Left renal pelvis (tissue), 4 donors: Measurements from ENCODE around the gene GNAQ. TPM values are rescaled to one million over a fixed set of nuclear protein-coding genes. Genes with fewer than 3 reads are reported as not detected.

ENCODE experiments used
- DNase-seq, 4 donors: peaks; one replicate each; pipeline ENCODE4 v3.0.0-alpha.2; 2013; ENCODE audit warnings: low read depth in 4 of 4, low spot score in 3 of 4
- polyA plus RNA-seq, 4 donors: library from polyadenylated mRNA; unstranded; fragments of 120-200 nt; gene quantifications; one replicate each; pipeline ENCODE4 v1.2.1, GENCODE V29; 2013; ENCODE audit not compliant: insufficient read length in 4 of 4

The GNAQ gene
- polyA plus RNA-seq, 4 donors, result 60.6 to 75.1 (median 62.3) TPM

DNA sequence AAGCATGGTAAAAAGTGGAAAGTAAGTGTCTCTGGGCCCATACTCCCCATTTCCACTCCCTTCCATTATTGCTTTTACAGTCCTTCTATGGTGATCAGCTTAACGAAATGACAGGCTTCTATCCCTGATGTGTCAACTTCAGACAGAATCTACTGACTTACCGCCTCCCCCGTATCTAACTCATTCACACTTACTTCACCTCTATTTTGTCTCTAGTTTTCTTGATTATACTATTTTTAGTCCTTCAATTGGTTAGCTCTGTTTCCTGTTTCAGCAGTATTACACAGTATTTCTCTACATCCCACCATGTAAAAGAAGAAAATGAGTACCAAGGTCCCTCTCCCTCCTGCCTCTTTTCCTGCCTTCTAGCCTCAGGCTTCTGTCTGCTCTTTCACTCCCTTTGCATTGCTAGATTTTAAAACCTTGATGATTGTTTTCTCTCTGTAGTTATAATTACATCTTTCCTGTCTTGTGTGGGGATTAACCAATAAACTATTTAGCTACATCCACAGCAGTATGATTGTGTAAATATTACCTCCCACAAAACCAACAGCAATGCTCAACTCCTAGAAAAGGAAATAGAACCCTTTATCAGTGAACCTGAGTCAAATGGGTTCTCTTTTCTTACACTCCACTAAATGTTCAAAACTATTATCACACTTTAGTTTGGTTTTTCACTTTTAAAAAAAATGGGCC, 53.4 kb downstream of the GNAQ start:
- no peak for DNase-seq

DNA sequence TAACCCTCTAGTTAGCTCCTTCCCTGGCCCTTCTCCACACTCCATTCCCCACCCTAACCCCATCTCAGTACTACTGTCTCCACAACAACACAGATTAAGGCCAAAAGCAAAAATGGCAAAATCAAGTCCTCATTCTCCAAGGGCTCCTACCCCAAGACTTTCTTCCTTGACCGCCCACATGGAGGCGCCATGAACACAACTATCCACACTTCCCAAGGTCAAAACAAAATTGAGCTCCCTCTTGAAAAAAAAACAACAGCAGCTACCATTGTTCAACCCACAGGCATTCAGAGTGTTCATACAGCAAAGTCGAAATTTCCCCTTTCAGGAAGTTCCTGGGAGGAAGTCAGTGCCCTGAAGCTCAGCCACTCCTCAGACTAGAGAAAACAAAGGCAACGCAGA, 54.4 kb downstream of the GNAQ start:
- DNase-seq, result no peak

DNA sequence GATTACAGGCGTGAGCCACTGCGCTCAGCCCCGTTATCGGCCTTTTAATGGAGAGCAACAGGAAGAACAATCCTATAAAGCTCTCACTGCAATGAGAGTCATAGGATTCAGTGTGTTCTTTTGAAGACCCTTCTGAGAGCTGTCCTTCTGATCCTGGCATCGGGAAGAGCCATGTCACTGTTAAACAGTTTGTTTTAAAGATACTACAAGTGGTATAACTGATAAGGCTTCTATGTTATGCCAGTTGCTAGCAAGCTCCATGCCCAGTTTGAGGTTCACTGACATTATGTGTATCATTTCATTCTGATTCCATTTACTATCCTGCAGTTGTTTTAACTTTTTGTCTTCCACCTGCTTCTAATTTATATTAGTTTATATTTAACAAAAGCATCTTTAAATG, 55.8 kb downstream of the GNAQ start:
- DNase-seq, result no peak

DNA sequence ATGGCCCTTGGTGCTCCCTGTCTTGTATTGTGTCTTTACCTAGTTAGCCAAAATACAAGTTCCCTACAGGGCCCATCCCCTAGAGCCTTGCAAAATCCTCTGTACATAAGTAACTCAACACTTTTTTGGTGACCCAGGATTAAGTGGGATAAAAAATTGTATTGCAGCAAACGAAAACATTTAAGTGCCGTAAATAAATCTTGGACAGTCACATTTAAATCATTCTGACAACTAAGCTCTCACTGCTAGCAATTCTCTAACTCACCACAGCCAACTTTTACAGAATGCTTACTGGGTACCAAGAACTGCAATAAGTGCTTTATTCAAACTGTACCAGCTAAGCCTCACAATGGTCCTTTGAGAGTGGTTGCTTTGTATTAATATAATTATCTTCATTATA, 56.6 kb downstream of the GNAQ start:
- no peak for DNase-seq

DNA sequence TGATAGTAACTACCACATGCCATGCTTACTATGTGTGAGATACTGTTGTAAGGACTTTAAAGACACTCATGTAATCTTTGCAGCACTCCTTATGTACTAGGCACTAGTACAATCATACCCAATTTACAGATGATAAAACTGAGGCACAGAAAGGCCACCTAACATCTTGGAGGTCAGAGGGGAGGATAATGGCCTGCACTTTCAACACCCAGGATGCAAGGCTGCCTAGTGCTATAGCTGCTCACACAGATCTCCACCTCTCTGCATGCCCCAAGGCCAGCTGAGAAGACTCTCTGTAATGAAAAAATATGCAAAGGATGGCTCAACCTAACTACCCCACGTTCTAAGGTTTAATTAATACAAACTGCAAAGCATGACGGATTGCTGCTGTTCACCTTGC, 57.2 kb downstream of the GNAQ start:
- DNase-seq, result no peak

DNA sequence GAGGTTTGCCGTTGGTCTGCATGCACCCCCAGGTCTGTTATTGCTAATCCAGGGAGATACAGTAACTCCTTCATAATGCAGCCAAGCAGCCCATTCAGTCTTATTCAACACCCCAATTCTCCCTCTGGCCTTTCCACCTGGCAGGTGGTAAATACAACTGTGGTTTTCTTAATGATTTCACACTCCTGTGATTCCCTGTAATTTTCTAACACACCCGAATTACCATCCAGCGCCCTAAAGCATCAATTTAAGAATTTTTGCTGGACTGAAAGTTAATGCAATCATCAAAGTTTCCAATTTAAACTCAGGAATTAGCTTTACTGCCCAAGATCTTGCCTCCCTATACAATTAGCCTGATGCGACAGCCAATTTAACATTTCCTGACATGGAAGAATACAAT, 62.5 kb downstream of the GNAQ start:
- no peak for DNase-seq

DNA sequence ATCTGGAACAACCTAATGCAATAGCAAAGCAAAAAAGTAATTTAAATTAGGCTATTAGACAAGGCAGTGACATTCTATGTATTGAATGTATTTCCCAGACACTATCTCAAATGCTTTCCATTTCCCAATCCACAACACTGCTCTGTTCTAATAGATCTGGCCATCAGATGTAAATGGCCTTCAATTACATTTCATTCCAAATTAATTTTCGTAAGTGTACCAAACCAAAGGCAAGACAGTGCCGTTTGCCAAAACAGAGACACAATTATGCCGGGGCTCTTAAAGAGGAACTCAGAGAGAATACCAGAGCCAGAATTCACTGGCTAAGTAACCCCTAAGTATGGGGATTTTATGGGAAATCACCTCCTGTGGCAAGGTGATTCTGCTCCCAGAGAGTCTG, 63.1 kb downstream of the GNAQ start:
- no peak for DNase-seq

DNA sequence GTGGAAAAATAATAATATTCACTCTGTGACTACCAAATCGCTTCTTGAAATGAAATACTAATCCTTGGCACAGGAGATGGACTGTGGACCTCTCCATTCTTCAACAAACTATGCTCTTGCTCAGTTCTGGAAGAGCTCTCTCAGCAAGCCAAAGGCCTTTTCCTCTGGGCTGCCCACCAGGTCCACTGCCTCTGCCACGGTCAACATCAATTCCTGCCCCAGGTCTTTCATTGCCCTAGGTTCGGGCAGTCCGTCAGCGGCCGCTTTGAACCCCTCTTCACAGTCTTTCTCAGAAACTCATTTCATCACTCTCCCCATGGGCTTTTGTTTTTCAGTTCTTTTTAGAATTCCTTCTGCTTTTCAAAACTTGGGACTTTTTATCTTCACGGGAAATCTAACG, 64.9 kb downstream of the GNAQ start:
- no peak for DNase-seq

DNA sequence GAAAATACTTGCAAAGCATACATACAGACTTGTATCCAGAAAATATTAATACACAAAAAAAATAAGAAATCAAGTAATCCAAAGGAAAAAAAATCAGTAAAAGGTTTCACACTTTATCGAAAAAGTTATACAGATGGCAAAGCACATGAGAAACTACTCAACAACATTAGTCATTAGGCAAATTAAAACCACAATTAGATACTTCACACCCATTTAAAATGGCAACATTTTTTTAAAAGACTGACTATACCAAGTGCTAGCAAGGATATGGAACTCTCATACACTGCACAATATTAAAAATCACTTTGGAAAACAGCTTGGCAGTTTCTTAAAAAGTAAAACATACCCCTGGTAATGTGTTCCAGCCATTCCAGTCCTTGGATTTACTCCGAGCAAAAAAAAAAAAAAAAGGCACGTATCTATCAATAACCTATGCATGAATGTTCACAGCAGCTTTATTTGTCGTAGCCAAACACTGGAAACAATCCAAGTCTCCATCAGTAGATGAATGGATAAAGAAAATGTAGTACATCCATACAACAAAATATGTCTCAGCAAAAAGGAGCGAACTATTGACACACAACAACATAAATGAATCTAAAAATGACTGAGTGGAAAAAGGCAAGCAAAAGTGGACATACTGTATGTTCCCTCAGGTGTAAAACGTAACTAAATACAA, 66.0 kb downstream of the GNAQ start:
- DNase-seq, result no peak

DNA sequence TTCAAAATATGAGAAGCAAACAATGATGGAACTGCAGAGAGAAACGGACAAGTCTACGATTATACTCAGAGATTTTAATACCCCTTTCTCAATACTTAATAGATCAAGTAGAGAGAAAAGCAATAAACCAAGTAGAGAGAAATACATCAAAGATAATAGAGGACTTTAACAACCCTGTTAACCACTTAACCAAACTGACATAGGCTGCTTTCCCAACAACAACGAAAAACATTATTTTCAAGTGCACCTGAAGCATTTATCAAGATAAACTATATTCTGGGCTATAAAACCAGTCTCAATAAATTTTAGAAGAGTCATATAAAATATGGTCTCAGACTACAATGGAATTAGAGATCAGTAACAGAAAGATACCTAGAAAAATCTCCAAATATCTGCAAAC, 67.4 kb downstream of the GNAQ start:
- no peak for DNase-seq

DNA sequence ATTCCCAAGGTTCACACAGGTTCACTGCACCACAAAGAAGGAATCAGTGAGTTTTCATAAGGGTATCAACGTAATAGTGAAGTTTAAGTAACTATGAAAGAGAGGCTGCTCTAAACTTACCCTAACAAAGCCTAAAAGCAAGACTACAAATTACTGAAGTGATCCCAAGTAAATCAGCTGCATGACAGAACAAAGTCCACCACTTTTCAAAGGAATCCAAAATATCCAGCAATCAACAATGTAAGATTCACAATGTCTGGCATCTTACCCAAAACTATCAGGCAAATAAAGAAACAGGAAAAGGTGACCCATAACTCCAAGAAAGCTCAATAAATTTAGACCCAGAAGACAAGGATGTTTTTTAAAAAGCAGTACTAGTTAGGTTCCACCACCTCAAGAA, 70.1 kb downstream of the GNAQ start:
- no peak for DNase-seq

DNA sequence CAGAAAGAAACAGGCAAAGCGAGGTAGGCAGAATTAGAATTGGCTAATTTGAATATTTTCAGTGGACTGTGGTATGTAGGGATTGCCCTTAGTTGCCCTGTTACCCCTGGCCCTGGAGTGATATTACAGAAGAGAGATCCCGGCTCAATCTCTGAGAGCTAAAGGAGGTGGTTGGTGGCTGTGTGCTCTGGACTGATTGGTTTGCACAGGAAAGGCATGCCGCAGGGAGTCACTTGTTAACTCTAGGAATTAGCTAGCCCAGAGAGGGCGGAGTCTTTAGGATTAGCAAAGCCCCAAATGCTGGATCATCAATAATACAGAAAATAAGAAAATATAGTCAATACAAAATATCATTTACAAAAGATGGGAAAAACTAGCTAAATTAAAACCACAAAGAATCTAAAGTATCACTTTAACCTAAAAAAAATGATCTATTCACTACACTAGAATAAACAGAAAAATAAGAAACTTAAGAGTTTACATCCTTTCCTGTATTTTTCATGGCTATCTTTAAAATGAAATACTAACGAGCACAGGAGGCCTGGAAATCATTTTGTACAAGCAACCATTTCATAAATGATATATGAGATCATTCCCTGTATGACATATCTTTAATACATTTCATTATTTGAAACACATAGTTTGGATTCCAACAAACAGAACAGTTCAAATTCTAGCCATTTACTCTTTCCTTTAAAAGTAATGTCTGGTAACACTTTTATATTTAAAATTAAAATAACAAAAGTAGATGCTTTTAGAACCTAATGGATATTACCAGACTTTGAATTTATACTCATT, 71.1 kb downstream of the GNAQ start:
- no peak for DNase-seq

DNA sequence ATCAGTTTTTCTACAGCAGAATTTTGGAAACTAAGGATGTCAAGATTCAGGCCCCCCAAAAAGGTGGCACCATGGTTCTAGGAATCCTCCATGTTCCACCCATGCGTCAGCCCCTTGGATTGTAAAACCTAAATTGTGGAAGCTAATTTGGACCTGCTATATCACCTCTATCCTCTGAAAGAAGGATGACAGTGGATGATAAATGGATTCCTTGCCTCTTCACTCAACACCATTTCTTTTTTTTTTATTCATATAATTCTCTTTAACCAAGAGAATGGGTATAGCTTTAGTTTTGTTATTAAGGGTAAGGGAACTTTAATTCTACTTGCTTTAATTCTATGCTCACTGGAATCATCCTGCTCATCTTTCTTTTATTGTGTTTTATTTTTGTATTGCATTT, 71.8 kb downstream of the GNAQ start:
- DNase-seq, result no peak

DNA sequence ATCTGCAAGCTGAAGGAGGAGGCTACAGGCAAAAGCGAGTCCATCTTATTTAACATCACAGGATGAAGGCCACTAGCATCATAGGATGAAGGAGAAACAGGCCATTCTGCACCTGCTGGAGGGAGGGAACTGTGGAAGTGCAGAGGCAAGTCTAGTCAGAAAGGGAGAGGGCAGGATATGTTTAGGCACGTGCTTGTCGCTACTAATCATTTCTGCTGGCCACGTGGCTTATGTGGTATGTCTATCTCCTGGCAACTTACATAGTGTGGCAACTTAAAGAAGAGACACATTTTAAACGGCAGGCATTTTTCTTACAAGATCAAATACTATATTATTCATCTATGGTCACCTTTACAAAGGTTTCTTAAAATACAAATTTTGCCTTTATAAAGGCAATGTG, 74.0 kb downstream of the GNAQ start:
- no peak for DNase-seq

DNA sequence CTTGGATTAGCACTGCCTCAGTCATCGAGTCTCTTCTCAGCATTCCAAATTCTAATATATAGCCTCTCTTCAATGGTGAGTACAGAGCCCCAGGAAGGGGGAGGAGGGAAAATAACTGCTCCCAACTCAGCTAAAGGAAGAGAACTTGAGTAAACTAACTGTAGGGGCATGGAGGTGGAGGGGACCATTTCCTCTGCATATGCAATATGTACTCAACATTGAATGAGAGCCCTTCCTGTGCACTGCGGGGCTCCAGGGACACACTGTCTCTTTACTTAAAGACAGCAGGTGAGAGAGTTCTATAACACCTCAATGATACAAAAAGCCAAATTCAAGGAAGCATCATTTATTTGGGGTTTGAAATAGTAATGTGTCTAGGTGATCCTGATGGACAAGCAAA, 75.1 kb downstream of the GNAQ start:
- DNase-seq, result no peak

DNA sequence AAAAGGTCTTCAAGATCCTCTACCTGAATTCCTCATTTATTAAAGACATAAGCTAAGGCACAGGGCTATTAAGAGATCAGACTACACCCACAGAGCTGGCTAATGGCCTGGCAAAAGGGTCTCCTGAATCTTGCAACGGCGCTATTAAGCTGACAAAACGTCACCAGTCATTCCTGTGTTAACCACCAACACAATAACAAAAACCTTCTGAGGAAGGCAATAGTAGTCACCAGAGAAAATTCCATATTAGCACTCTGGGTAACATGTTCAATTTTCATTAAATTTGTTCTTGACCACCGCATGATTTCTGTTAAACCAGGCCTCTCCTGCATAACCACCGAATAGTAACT, 77.0 kb downstream of the GNAQ start:
- DNase-seq, result no peak

DNA sequence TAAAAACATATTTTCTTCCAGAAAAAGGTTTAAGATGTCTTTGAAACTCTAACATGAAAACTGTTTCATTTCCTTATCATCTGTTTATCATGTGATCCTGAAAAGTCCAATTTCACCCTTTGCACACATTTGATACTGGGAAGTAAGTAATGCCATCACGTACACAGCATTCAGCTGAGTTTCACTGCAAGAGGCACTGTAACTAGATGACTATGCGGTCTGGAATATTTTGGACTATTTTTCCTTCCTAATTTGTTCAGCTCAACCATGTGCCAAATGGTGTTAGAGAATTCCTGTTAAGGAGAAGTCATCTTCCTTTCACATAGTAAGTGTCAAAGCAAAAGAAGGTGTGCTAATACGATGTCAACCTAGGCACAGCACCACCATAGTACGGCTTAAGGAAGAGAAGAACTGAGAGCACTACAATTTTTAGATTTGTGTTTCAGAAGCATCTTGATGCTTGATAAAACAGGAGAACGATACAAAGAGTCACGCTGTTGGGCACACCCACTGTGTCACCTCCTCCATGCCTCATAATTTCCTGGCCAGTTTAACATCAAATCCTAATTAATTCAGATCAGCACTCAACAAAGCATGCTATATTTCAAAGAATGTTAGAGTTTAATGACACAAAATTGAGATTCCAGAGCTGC, 77.5 kb downstream of the GNAQ start:
- DNase-seq, result no peak

DNA sequence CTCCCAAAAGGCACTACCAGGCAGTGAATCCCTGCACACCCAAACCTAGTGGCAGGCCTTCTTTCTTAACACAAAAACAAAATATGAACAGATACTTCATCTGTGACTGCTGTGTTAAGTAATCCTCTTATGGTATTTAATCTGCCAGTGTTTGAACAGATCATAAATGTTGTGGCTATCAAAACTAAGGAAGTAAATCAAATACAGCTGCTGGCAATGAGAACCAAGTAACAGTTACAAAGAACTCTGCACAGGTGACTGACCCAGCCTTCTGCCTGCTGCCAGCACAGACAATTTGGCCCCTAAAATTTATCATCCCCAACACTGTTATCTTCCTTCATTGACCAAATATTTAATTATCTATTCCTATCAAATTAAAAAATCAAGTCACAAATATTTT, 78.0 kb downstream of the GNAQ start:
- no peak for DNase-seq

DNA sequence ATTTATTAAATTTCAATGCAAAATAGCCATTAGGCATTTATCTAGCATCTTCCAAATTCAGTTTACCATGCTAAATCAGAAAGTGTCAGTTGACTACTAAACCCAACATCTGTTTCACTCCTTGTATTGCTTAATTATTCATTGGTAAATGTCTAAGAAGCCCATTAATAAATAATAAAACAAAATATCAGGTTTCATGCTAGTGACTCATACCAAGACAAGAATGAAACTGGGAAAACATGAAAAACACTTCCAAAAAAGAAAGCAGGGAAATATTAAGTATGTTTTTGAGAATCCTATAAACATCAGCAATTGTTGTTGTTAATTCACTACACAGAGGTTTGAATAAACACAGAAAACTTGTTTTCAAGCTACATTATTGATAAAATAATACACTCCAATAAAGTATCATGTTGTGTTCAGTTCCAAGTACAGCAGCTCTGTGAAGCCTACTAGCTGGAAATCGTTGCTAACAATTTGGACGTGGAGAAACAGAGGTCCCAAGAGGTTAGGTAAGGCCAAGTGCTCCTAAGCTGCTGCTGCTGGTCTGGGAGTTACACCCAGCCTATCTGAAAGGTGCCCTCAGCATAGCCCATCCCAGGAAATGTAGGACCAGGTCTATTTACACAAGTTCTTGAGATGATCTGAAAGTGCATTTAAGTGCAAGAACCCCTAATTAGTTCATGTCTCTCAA, 78.8 kb downstream of the GNAQ start:
- DNase-seq, result no peak

DNA sequence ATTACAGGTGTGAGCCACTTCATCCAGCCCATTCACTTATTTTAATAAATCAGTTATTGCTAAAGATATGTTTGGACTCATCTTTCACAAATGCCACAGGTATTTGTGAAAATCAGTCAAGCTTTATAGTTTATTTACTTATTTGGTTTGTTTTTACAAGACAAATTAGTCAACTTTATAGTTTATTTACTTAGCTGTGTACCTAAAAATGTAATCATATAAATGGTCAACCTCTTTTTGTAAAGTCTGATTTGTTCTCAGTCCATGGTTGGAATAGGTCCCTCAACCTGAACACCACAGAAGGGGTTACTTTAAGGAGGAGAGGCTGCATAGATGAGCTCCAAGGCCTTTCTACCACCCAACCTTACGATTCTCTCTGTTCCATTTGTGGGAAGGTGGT, 80.2 kb downstream of the GNAQ start:
- no peak for DNase-seq
